Spleen (tissue), 11 donors: ENCODE results near the gene CELSR3. TPM values are rescaled to one million over a fixed set of nuclear protein-coding genes. Genes with fewer than 3 reads are reported as not detected.

Source experiments
- DNase-seq: peaks from one replicate; pipeline ENCODE4 v3.0.0-alpha.2; 2020
- H3K27ac ChIP-seq, 8 donors: fragments of 200-600 bp; sonication (generic) in 7 of 8; 1 replicate in 4 of 8; 2 replicates in 4 of 8; pipeline versions ENCODE4 v1.5.0 to v1.8.0; 2016 to 2021; ENCODE audit warnings: inconsistent platforms in 4 of 8, mild to moderate bottlenecking in 4 of 8, moderate library complexity in 1 of 8
- H3K27me3 ChIP-seq, 7 donors: fragments of 200-600 bp; sonication (generic) in 6 of 7; replicated peaks in 1 of 7; 1 replicate in 4 of 7; 2 replicates in 3 of 7; pipeline versions ENCODE4 v1.5.0 to v1.8.0; 2016 to 2021; ENCODE audit warnings: inconsistent platforms in 3 of 7, mild to moderate bottlenecking in 1 of 7
- H3K36me3 ChIP-seq, 6 donors: fragments of 200-600 bp; sonication (generic) in 5 of 6; 1 replicate in 4 of 6; 2 replicates in 2 of 6; pipeline versions ENCODE4 v1.5.0 to v1.8.0; 2016 to 2021; ENCODE audit warnings: inconsistent platforms in 2 of 6
- H3K4me1 ChIP-seq, 6 donors: fragments of 200-600 bp; sonication (generic) in 5 of 6; 1 replicate in 3 of 6; 2 replicates in 3 of 6; pipeline versions ENCODE4 v1.5.0 to v1.8.0; 2016 to 2021; ENCODE audit warnings: inconsistent platforms in 3 of 6
- H3K4me3 ChIP-seq, 8 donors: fragments of 200-600 bp; sonication (generic) in 7 of 8; 1 replicate in 4 of 8; 2 replicates in 4 of 8; pipeline versions ENCODE4 v1.5.0 to v1.8.0; 2016 to 2021; ENCODE audit warnings: inconsistent platforms in 4 of 8, mild to moderate bottlenecking in 4 of 8, moderate library complexity in 2 of 8
- H3K9me3 ChIP-seq, 8 donors: fragments of 200-600 bp; sonication (generic) in 7 of 8; 1 replicate in 4 of 8; 2 replicates in 4 of 8; pipeline versions ENCODE4 v1.5.0 to v1.8.0; 2016 to 2021; ENCODE audit warnings: inconsistent platforms in 4 of 8
- CTCF ChIP-seq, 11 experiments: fragments of 200-600 bp in 7 of 11; fragments of 450-650 bp in 4 of 11; sonication (generic) in 4 of 11; IDR thresholded peaks in 8 of 11; conservative IDR thresholded peaks in 3 of 11; 1 replicate in 7 of 11; 2 replicates in 4 of 11; pipeline versions ENCODE4 v1.4.0 to v1.8.0; 2016 to 2021; ENCODE audit warnings: antibody characterized with exemption in 11 of 11, inconsistent platforms in 4 of 11, mild to moderate bottlenecking in 1 of 11
- POLR2A ChIP-seq, 3 donors: fragments of 450-650 bp; IDR thresholded peaks; one replicate each; pipeline ENCODE4 v1.5.1; 2017; ENCODE audit warnings: antibody characterized with exemption in 3 of 3, mild to moderate bottlenecking in 1 of 3
- POLR2AphosphoS5 ChIP-seq, 3 donors: sonication (generic); formaldehyde crosslinking; IDR thresholded peaks; one replicate each; pipeline ENCODE4 v1.5.1; 2017; ENCODE audit warnings: antibody characterized with exemption in 3 of 3
- WGBS, 5 donors: extraction: QIAGEN DNeasy Blood & Tissue Kit in 3 of 5; methylation state at CpG; one replicate each; pipeline versions ENCODE4 v1.1.5 to v1.1.7; 2013 to 2018; 5-methylcytosine and 5-hydroxymethylcytosine counted together
- intact Hi-C: fragments of 100-400 bp; cut with DNase I; formaldehyde crosslinking; loops from one replicate; pipeline ENCODE4 v1.15.0; 2023; ENCODE audit warnings: low total_unique reads
- polyA plus RNA-seq, 3 donors: library from polyadenylated mRNA; stranded (reverse); fragments of 200-250 nt; gene quantifications; one replicate each; pipeline ENCODE4 v1.2.1, GENCODE V29; 2013
- total RNA-seq, 7 donors: library from RNA; depleted of rRNA in 3 of 7; stranded (reverse); fragments of >200 nt in 3 of 7; fragmentation: NEBNext Ultra II Directional in 4 of 7; extraction: Animal tissue kit (Norgen Biotek cat#: 25700) in 4 of 7; gene quantifications; one replicate each; pipeline versions ENCODE4 v1.1.0 to v1.2.1, GENCODE V29; 2016 to 2021
- donor health status: healthy with polysubstance abuse.
- donor health status: DM: no; HTN: no; CAD: no; lungs with moderate emphysema.
- donor health status: DM: no; HTN: no; CAD: no.
- donor health status: Bipolar disorder and iron deficiency.
- donor health status: healthy.
- donor health status: DM: no; HTN: no; CAD: no.
- donor health status: DM: yes; HTN: yes; CAD: no.

The CELSR3 gene
- total and polyA plus RNA-seq, 10 donors = 0.56 to 2.7 (median 1.9) TPM

GRCh38 chr3:48633743-48634142 is 28.9 kb downstream of the CELSR3 start:
- H3K36me3 ChIP-seq = peaks cover 0 to 51% (median 16%) of the 10 kb centered on the region in 6 donors
- no peak overlapping the region for H3K4me3 ChIP-seq
- 83 to 100% (median 90%) methylated on average over 1 to 2 of the region's 2 CpGs for WGBS, 5 donors
- H3K4me1 ChIP-seq = peaks cover 10 to 37% (median 27%) of the 10 kb centered on the region in 6 donors
- no peaks in the 10 kb centered on the region for H3K27me3 ChIP-seq
- no peaks in the 10 kb centered on the region for H3K9me3 ChIP-seq
- DNase-seq = no peak
- no peak overlapping the region for H3K27ac ChIP-seq
- intact Hi-C loops = no loop called here
- TF ChIP-seq POLR2A (IDR thresholded peaks at IDR 0.05) (no peak), POLR2AphosphoS5 (IDR thresholded peaks at IDR 0.05) (no peak), CTCF (IDR thresholded peaks at IDR 0.05 in 8 of 11, conservative IDR thresholded peaks at IDR 0.05 in 3 of 11) (no peak)

- Histone ChIP-seq H3K9me3 (no peaks in the 10 kb centered on the region), H3K4me1 (peaks cover 10 to 37% (median 27%) of the 10 kb centered on the region in 6 donors), H3K27ac (no peak overlapping the region), H3K36me3 (peaks cover 0 to 56% (median 18%) of the 10 kb centered on the region in 6 donors), H3K4me3 (no peak overlapping the region), H3K27me3 (no peaks in the 10 kb centered on the region)
- intact Hi-C loops = no loop called here
- TF ChIP-seq CTCF (IDR thresholded peaks at IDR 0.05 in 8 of 11, conservative IDR thresholded peaks at IDR 0.05 in 3 of 11) (no peak), POLR2A (IDR thresholded peaks at IDR 0.05) (no peak), POLR2AphosphoS5 (IDR thresholded peaks at IDR 0.05) (no peak)
- no peak for DNase-seq
- 97% methylated on average over 12 to 15 of the region's 15 CpGs for WGBS, 5 donors
Measured at GRCh38 chr3:48633256-48633655, 29.4 kb downstream of the CELSR3 start.

GRCh38 chr3:48631516-48632448 is 30.9 kb downstream of the CELSR3 start:
- no peak overlapping the region for H3K4me3 ChIP-seq
- TF ChIP-seq CTCF (IDR thresholded peaks at IDR 0.05 in 8 of 11, conservative IDR thresholded peaks at IDR 0.05 in 3 of 11) = no peak
- no peak for TF ChIP-seq POLR2A (IDR thresholded peaks at IDR 0.05)
- TF ChIP-seq POLR2AphosphoS5 (IDR thresholded peaks at IDR 0.05) = no peak
- intact Hi-C loops = no loop called here
- DNase-seq = no peak
- no peaks in the 10 kb centered on the region for H3K27me3 ChIP-seq
- H3K4me1 ChIP-seq = peaks cover 10 to 35% (median 24%) of the 10 kb centered on the region in 6 donors
- H3K27ac ChIP-seq = no peak overlapping the region
- H3K36me3 ChIP-seq = peaks cover 0 to 70% (median 31%) of the 10 kb centered on the region in 6 donors
- WGBS, 5 donors = 85 to 93% (median 92%) methylated on average over 22 of the region's 22 CpGs
- no peaks in the 10 kb centered on the region for H3K9me3 ChIP-seq

GRCh38 chr3:48630833-48631232 is 31.9 kb downstream of the CELSR3 start:
- DNase-seq = no peak
- no peak overlapping the region for H3K4me3 ChIP-seq
- peaks cover 0 to 80% (median 40%) of the 10 kb centered on the region in 6 donors for H3K36me3 ChIP-seq
- H3K27me3 ChIP-seq = no peaks in the 10 kb centered on the region
- H3K27ac ChIP-seq = no peak overlapping the region
- 87 to 95% (median 93%) methylated on average over 12 of the region's 12 CpGs for WGBS, 5 donors
- TF ChIP-seq POLR2AphosphoS5 (IDR thresholded peaks at IDR 0.05) (no peak), POLR2A (IDR thresholded peaks at IDR 0.05) (no peak), CTCF (IDR thresholded peaks at IDR 0.05 in 8 of 11, conservative IDR thresholded peaks at IDR 0.05 in 3 of 11) (no peak)
- peaks cover 4 to 26% (median 14%) of the 10 kb centered on the region in 6 donors for H3K4me1 ChIP-seq
- intact Hi-C loops = no loop called here
- no peaks in the 10 kb centered on the region for H3K9me3 ChIP-seq
